ENCODE data around the gene VPS13D.

Gene VPS13D

DNA sequence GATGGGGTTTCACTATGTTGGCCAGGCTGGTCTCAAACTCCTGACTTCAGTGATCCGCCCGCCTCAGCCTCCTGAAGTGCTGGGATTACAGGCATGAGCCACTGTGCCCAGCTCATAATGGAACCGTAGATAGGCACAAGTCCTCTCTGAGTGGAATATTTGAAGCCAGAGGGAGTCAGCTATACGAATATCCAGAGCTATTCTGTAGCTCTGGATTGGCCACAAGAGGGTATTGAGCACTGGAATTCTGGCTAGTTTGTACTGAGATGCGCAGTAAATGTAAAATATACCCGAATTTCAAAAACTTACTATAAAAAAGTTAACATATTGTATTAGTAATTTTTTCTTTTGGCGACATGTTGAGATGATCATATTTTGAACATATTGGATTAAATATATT is 851 bp upstream of the VPS13D start:
- no peak overlapping the region for H3K27ac ChIP-seq (ENCODE audit: low read depth, low read length)
- H4K20me1 ChIP-seq (ENCODE audit: control insufficient read depth, insufficient read depth, low read depth, low read length) = peaks cover 2% of the 10 kb centered on the region; the same call in 1 of the 2 replicates
- H3K4me1 ChIP-seq (ENCODE audit: control insufficient read depth, low read length) = peaks cover 9% of the 10 kb centered on the region
- no peaks in the 10 kb centered on the region for H3K9me2 ChIP-seq (replicated peaks; ENCODE audit: control insufficient read depth, low read length)
- no peak overlapping the region for H3K4me2 ChIP-seq (ENCODE audit: low read length)
- H3K79me2 ChIP-seq (ENCODE audit: control insufficient read depth, low read length) = peaks cover 25% of the 10 kb centered on the region
- no peaks in the 10 kb centered on the region for H3F3A ChIP-seq (ENCODE audit: control insufficient read depth, insufficient read depth)
- H3K9me3 ChIP-seq (ENCODE audit: control insufficient read depth, insufficient read depth, low read length) = no peaks in the 10 kb centered on the region
- TF ChIP-seq, protein P1, sequence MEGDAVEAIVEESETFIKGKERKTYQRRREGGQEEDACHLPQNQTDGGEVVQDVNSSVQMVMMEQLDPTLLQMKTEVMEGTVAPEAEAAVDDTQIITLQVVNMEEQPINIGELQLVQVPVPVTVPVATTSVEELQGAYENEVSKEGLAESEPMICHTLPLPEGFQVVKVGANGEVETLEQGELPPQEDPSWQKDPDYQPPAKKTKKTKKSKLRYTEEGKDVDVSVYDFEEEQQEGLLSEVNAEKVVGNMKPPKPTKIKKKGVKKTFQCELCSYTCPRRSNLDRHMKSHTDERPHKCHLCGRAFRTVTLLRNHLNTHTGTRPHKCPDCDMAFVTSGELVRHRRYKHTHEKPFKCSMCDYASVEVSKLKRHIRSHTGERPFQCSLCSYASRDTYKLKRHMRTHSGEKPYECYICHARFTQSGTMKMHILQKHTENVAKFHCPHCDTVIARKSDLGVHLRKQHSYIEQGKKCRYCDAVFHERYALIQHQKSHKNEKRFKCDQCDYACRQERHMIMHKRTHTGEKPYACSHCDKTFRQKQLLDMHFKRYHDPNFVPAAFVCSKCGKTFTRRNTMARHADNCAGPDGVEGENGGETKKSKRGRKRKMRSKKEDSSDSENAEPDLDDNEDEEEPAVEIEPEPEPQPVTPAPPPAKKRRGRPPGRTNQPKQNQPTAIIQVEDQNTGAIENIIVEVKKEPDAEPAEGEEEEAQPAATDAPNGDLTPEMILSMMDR (IDR thresholded peaks at IDR 0.05; ENCODE audit: low read depth, low read length, poor library complexity, severe bottlenecking) = no peak
- no peak for TF ChIP-seq EZH2phosphoT487 (IDR thresholded peaks at IDR 0.05; ENCODE audit: borderline replicate concordance, low read length)
- H3K27me3 ChIP-seq (ENCODE audit: control insufficient read depth, low read length) = peaks cover 3% of the 10 kb centered on the region; the same call in 1 of the 2 replicates
- H3K4me3 ChIP-seq (ENCODE audit: low read length) = no peak overlapping the region
- no peaks in the 10 kb centered on the region; the same call in 1 of the 2 replicates for H3K36me3 ChIP-seq (ENCODE audit: control insufficient read depth, low read length)

DNA sequence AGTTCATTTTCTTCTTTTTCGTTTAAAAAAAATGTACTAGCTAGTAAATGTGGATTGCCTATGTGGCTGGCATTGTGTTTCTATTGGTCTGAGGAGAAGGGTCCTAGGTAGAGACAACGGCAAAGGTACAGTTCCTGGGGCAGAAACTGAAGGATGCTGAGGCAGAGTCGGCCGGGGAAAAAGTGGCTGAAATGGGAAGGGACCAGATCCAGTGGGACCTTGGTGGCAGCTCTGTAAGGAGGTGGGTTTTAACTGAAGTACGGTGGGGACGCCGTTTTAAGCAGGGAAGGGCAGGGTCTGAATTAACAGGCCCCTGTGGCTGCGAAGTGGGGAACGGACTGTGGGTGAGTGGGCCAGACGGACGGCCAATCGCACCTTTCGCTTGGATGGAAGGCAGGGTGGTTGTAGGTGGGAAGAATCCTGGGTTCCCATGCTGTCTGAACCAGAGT is 420 bp upstream of the VPS13D start:
- H3K9me2 ChIP-seq (replicated peaks; ENCODE audit: control insufficient read depth, low read length) = no peaks in the 10 kb centered on the region
- no peaks in the 10 kb centered on the region for H3F3A ChIP-seq (ENCODE audit: control insufficient read depth, insufficient read depth)
- TF ChIP-seq, protein P1 (IDR thresholded peaks at IDR 0.05; ENCODE audit: low read depth, low read length, poor library complexity, severe bottlenecking) = no peak
- no peak for TF ChIP-seq EZH2phosphoT487 (IDR thresholded peaks at IDR 0.05; ENCODE audit: borderline replicate concordance, low read length)
- H4K20me1 ChIP-seq (ENCODE audit: control insufficient read depth, insufficient read depth, low read depth, low read length) = peaks cover 2% of the 10 kb centered on the region; the same call in 1 of the 2 replicates
- 0 out of 2 replicates have a peak overlapping the region, but pooled peaks have one; percentile 77 for H3K4me3 ChIP-seq (ENCODE audit: low read length)
- no peaks in the 10 kb centered on the region for H3K9me3 ChIP-seq (ENCODE audit: control insufficient read depth, insufficient read depth, low read length)
- H3K27me3 ChIP-seq (ENCODE audit: control insufficient read depth, low read length) = peaks cover 3% of the 10 kb centered on the region; the same call in 1 of the 2 replicates
- peaks cover 9% of the 10 kb centered on the region for H3K4me1 ChIP-seq (ENCODE audit: control insufficient read depth, low read length)
- H3K27ac ChIP-seq (ENCODE audit: low read depth, low read length) = no peak overlapping the region
- no peak overlapping the region for H3K4me2 ChIP-seq (ENCODE audit: low read length)
- peaks cover 25% of the 10 kb centered on the region for H3K79me2 ChIP-seq (ENCODE audit: control insufficient read depth, low read length)
- no peaks in the 10 kb centered on the region; the same call in 1 of the 2 replicates for H3K36me3 ChIP-seq (ENCODE audit: control insufficient read depth, low read length)

DNA sequence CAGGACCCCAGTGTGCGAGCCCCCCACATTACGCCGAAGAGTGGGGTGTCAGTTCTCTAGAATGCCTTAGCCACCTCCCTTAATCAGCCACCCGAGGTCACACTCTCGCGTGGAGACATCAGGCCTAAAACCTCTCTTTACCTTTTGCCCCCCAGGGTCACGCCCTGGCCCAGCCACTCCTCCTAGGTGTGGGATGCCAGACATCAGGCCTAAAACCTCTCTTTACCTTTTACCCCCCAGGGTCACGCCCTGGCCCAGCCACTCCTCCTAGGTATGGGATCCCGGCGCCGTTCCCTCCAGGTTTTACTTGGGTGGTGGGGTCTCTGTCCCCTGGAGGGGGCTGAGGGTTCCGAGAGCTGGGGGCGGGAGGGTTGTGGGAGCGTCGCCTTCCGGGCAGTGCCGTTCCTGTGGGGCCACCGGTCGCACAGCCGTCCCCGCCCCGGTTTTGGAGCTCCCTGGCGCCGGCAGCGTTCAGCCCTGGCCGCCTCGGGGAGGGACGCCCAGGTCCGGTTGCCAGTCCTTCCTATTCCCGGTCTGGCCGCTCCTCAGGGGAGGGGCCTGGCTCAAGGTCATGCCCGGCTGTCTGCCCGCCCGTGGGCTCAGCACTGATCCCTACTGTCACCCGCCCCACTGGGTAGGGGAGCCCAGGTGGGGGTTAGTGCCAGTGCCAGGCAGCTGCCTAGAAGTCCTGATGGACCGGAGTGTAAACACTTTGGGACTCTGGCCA is 882 bp downstream of the VPS13D start:
- no peak overlapping the region for H3K27ac ChIP-seq (ENCODE audit: low read depth, low read length)
- peaks cover 2% of the 10 kb centered on the region; the same call in 1 of the 2 replicates for H4K20me1 ChIP-seq (ENCODE audit: control insufficient read depth, insufficient read depth, low read depth, low read length)
- H3K9me3 ChIP-seq (ENCODE audit: control insufficient read depth, insufficient read depth, low read length) = no peaks in the 10 kb centered on the region
- no peaks in the 10 kb centered on the region for H3F3A ChIP-seq (ENCODE audit: control insufficient read depth, insufficient read depth)
- TF ChIP-seq, protein P1 (IDR thresholded peaks at IDR 0.05; ENCODE audit: low read depth, low read length, poor library complexity, severe bottlenecking) = no peak
- no peak for TF ChIP-seq EZH2phosphoT487 (IDR thresholded peaks at IDR 0.05; ENCODE audit: borderline replicate concordance, low read length)
- H3K4me2 ChIP-seq (ENCODE audit: low read length) = peak overlapping the region; percentile 95
- no peaks in the 10 kb centered on the region for H3K9me2 ChIP-seq (replicated peaks; ENCODE audit: control insufficient read depth, low read length)
- peak overlapping the region; percentile 77 for H3K4me3 ChIP-seq (ENCODE audit: low read length)
- no peaks in the 10 kb centered on the region; the same call in 1 of the 2 replicates for H3K36me3 ChIP-seq (ENCODE audit: control insufficient read depth, low read length)
- peaks cover 3% of the 10 kb centered on the region; the same call in 1 of the 2 replicates for H3K27me3 ChIP-seq (ENCODE audit: control insufficient read depth, low read length)
- peaks cover 9% of the 10 kb centered on the region for H3K4me1 ChIP-seq (ENCODE audit: control insufficient read depth, low read length)
- H3K79me2 ChIP-seq (ENCODE audit: control insufficient read depth, low read length) = peaks cover 25% of the 10 kb centered on the region

All from DOHH2 (cell line).